NCI-H2227 (cell line): ENCODE data around the gene MORF4L1.
"Not testable (repeated sequence)": the region's sequence is repeated elsewhere in the genome, so short reads cannot be mapped to it uniquely, and the experiment has no call there.

Source experiments
- DNase-seq: peaks from one replicate; lab custom pipeline; 2025; ENCODE audit not compliant: unreplicated experiment; lab: John Stamatoyannopoulos, UW

MORF4L1 gene, protein sequence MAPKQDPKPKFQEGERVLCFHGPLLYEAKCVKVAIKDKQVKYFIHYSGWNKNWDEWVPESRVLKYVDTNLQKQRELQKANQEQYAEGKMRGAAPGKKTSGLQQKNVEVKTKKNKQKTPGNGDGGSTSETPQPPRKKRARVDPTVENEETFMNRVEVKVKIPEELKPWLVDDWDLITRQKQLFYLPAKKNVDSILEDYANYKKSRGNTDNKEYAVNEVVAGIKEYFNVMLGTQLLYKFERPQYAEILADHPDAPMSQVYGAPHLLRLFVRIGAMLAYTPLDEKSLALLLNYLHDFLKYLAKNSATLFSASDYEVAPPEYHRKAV

DNA sequence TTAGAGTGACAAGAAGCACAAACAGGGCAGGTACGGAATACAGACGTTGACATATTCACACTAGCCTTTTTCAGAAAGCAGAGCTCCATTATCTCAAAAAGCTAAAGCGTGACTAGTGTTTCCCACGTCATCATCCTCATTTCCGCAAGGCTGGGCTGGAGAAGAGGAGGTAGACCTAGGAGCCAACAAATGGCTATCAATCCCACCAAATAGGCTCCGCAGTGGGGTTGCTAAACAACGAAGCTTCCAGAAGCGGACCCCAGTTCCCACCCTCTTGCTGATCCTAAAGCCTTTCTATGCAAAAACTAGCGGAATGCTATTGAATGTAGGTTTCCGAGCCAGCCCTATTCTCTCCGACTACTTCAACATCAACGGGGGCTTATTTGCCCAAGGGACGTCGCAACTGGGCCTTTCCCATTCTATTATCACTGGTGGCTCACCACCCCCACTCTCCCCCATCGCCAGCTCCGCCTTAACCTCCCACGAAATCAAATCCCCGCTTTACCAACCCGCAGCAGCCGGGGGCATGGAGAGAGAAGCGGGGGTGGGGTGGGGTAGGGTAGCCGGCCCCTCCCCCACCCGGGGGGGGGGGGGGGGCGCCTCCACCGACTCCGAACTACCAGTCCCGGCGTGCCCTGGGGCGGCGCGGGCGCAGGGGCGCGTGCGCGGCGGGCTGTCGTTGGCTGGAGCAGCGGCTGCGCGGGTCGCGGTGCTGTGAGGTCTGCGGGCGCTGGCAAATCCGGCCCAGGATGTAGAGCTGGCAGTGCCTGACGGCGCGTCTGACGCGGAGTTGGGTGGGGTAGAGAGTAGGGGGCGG is at the start of gene MORF4L1:
MORF4L1 (plus strand) TSS at position 736 of the 817 bp plus-strand sequence. CDS start 128 bp downstream, outside the sequence.
- DNase-seq, result peak; percentile 94

DNA sequence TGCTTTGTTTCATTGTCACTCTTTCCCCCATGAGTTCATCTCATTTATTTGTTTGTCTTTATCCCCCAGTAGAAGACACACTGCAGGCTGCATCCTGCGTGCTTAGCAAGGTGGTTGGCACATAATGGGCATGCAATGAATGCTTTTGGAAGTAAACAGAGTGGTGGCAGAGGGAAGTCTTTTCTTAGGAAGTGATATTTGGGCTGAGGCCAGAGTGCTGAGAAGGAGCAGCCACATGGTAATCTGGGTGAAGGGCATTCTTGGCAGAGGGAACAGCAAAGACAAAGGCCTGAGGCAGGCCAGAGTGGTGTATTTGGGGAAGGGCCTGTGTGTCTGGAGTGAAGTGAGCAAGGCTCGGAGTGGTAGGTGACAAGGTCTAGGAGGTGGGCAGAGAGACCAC is 43.8 kb upstream of the MORF4L1 start:
- no peak for DNase-seq

DNA sequence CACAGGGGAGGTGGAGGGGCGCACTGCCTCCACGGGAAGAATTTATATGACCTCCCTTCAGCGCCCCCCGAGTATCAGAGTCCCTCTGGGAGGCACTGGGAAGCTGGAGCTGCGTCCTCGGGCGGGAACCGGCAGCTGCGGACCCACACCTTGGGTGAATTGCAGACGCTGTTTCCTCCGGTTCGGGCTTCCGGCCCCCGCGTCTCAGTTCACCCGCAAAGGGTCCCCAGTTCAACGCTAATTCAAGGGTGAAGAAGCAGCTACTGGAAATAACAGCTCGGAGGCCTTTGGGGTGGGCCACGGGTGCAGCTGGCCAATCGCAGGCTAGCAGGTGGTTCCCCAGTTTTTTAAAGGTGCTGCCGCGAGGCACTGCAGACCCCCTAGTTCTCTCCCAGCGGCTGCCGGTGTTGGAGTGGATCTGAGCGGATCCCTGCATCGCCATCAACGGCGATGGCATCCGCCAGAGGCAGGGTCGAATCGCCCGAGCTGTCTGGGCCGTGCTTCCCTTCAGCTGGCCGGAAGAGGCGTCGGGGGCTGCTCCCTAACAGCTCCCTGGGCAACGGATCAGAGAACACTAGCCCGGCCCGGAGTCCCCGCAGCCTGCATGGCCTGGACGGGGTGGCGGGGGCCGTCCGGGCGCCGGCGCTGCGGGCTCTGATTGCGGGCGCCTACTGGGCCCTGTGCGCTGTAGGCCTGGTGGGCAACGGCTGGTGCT is 42.0 kb upstream of the MORF4L1 start:
- DNase-seq, result no peak

DNA sequence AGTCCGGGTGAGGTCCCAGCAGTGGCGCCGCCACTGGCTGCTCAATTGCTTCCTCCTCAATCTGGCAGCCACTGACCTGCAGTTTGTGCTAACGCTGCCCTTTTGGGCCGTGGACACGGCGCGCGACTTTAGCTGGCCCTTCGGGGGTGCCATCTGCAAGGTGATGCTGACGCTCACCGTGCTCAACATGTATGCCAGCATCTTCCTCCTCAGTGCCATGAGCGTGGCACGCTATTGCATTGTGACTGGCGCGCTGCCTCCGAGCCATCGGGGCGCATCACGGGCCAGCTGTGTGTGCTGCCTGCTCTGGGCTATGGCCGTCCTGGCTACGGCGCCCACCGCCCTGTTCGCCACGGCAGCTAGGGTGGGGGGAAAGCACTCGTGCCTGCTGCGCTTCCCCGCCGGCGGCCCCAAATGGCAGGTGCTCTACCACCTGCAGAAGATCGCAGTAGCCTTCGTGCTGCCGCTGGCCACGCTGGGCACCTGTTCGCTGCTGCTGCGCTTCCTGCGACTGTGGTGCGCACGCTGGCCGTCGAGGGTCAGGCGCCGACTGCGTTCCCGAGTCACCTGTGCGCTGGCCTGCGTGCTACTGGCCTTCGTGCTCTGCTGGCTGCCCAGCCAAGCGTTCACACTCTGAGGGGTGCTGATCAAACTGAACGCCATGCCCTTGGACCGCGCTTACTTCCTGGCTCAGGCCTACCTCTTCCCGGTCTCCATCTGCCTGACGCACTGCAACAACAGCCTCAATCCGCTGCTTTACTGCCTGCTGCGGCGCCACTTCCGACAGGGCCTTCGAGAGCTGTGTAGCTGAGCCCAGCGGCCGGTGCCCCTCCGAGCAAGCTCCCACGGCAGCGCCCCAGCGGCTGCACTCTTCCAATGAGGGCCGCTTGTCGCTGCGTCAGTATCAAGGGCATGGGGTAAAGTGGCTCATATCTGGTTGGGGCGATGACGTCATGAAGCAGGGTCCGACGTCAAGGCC is 41.2 kb upstream of the MORF4L1 start:
- DNase-seq, result no peak

DNA sequence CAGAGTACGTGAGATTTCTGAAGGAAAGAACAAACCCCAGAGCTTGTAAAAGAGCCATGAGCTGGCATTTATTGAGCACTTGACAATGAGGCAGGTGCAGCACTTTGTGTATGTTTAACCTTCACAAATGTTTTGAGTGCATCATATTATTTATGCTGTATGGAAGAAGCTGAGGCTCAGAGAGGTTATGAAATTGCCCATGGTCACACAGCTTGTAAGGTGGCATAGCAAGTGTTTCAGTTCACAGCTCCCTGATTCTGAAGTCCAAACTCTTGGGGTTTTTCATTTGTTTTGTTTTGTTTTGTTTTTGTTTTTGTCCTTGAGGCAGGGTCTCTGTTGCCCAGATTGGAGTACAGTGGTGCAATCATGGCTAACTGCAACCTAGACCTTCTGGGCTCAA is 36.4 kb upstream of the MORF4L1 start:
- DNase-seq, result no peak

DNA sequence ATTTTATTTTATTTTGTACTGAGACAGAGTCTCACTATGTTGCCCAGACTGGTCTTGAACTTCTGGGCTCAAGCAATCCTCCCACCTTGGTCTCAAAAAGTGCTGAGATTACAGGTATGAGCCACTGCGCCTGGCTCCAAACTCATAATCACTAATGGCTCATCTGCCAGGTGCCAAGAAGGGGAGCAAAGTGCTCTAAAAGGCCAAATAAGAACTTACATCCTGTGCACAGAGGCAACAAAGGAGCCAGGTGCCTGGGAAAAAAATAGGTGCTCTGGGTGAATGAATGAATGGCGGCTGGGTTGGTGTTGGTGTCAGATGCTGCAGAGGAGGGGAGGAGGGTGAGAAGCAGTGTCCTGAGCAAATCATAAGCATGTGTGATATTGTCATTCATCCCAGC is 35.6 kb upstream of the MORF4L1 start:
- DNase-seq, result no peak

DNA sequence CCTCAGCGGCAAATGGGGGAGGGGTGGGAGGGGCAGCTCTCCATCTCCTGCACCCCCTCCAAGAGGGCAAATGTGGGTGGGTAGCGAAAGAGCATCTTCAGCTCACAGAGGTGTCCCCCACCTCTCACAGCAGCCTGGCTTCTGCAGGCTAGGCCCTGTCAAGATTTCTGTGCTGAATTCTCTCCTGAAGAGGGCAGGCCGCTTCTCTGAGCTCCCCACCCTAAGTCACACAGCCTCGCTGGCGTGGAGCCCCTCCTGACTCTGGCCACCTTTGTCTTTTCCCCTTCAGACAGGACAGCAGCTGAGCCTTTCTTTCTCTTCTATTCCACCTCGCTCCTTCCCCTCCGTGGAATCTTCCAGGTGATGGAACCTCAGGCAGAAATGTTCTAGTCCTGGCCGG is 35.1 kb upstream of the MORF4L1 start:
- DNase-seq, result no peak

DNA sequence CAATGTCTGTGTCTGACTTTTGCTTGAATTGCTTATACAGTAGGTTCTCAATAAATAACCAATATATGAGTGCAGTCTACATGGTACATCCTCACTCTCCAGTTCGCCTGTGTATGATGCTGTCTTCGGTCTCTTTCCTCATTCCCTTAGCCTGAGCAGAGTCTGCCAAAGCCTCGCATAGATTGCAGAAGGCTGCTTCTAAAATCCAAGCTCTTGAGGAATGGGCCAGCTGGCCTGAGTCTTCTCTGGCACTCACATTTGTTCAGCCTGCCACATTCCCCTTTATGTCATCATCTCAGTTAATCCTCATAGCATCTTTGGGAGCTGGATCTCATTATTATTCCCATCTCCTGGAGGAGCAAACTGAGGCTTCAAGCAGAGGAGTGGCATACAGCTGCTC is 34.2 kb upstream of the MORF4L1 start:
- DNase-seq, result no peak

DNA sequence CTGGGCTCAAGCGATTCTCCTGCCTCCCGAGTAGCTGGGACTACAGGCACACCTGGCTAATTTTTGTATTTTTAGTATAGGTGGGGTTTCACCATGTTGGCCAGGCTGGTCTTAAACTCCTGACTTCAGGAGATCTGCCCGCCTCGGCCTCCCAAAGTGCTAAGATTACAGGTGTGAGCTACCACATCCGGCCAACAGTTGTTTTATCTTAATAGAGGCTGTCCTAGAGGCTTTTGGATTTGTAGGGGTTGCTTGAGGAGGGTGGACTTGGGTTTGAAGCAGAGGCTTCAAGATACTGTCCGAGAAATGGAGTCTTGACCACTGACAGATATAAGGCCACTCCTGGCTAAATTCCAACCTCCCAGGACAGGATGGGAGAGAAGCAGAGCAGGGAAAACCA is 33.5 kb upstream of the MORF4L1 start:
- DNase-seq, result not testable (repeated sequence)

DNA sequence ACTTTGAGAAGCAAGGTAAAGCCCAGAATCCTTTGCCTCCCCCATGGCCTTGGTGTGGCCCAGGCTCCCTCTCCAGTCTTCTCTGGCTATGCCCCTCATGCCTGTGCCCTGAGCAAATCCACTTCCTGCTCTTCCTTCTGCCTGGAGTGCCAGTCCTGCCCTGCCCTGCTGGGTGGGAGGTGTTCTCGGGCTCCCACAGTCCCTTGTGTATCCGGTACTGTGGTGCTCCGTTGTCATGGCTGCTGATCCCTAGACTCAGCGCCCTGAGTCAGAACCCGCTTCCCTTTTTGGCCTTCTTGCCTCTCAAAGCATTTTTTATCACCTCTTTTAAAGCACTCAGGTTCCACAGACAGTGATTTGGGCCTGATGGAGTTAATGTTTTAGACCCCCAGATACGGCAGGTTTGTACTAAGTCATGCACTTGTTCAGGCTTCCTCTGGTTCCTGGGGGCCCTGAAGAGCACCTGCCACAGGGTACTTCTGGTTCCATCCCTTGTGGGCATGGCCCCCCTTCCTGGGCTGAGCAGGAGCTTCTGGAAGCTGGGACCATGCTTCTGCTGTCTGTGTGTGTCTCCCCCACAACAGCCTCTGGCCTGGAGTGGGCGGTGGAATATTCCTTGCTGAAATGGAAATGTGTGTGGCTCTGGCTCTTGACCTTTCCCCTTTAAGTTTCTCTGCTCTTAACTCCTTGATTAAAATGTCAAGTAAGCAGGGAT is 31.9 kb upstream of the MORF4L1 start:
- DNase-seq, result peak; percentile 73

DNA sequence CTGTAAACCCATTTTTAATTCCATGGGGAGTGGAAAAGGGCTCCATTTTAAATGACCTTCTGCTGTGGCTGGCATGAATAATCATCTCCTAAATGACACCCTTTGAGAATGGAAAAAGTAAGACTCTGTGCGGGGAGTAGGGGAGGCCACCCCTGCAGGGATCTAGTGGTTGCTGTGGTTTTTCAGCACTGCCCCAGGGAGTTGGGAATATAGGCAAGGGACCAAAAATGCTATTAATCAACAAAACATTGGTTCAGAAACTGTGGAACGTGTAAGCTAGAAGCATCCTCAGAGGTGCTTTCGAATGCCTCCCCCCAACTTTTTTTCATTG is 31.3 kb upstream of the MORF4L1 start:
- no peak for DNase-seq

DNA sequence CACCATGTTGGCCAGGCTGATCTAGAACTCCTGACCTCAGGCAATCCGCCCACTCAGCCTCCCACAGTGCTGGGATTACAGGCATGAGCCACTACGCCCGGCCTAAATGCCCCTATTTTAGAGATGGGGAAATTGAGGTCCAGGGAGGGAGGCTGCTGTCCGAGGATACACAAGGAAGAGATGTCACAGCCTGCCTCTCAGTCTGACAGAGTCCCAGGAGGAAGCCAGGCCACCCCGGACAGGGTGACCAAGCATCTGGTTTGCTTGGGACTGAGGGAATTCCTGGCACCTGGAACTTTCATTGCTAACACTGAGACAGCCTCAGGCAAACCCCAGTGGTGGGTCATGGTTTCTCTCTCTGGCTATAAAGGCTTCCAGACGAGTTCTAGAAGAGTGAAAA is 30.8 kb upstream of the MORF4L1 start:
- DNase-seq, result no peak

DNA sequence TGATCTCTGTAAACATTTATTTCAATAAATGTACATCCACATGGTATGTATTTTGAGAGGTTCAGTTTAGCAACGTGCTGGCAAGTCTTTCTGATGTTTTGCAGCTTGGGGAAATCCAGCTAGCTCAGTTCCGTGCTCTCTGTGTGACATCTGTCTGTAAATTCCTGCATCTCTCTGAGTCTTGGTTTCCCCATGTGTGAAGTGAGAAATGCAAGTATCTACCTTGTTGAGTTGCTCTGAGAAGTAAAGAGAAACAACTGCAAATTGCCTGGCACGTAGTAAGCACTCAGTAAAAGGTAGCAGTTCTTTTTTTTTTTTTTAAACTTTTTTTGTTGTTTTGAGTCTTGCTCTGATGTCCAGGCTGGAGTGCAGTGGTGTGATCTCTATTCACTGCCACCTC is 30.2 kb upstream of the MORF4L1 start:
- no peak for DNase-seq

DNA sequence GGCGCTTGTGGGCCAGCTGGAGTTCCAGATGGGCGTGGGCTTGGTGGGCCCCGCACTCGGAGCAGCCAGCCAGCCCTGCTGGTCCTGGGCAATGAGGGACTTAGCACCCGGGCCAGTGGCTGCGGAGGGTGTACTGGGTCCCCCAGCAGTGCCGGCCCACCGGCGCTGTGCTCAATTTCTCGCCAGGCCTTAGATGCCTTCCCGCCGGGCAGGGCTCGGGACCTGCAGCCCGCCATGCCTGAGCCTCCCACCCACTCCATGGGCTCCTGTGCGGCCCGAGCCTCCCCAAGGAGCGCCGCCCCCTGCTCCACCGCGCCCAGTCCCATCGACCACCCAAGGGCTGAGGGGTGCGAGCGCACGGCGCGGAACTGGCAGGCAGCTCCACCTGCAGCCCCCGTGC is 25.8 kb upstream of the MORF4L1 start:
- not testable (repeated sequence) for DNase-seq

DNA sequence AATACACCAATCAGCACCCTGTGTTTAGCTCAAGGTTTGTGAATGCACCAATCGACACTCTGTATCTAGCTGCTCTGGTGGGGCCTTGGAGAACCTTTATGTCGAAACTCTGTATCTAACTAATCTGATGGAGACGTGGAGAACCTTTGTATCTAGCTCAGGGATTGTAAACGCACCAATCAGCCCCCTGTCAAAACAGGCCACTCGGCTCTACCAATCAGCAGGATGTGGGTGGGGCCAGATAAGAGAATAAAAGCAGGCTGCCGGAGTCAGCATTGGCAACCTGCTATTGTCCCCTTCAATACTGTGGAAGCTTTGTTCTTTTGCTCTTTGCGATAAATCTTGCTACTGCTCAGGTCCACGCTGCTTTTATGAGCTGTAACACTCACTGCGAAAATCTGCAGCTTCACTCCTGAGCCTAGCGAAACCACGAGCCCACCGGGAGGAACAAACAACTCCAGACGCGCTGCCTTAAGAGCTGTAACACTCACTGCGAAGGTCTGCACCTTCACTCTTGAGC is 25.2 kb upstream of the MORF4L1 start:
- not testable (repeated sequence) for DNase-seq

DNA sequence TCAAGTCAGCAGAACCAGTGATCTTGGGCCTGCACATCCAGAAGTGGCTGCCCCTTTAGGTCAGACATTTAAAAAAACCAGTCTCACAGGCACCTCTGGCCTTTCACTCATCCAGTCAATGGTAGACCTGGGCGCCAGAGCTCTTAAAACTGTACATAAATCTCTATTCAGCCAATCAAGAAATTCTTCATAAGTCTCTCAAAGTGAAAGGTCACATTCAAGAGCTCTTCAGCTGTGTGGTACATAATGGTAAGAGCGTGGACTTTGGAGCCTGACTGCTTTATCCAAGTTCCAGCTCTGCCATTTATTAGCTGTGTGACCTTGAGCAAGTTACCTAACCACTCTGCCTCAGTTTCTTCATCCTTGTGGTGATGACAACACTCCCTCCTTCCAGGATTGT is 22.3 kb upstream of the MORF4L1 start:
- peak; percentile 9 for DNase-seq

DNA sequence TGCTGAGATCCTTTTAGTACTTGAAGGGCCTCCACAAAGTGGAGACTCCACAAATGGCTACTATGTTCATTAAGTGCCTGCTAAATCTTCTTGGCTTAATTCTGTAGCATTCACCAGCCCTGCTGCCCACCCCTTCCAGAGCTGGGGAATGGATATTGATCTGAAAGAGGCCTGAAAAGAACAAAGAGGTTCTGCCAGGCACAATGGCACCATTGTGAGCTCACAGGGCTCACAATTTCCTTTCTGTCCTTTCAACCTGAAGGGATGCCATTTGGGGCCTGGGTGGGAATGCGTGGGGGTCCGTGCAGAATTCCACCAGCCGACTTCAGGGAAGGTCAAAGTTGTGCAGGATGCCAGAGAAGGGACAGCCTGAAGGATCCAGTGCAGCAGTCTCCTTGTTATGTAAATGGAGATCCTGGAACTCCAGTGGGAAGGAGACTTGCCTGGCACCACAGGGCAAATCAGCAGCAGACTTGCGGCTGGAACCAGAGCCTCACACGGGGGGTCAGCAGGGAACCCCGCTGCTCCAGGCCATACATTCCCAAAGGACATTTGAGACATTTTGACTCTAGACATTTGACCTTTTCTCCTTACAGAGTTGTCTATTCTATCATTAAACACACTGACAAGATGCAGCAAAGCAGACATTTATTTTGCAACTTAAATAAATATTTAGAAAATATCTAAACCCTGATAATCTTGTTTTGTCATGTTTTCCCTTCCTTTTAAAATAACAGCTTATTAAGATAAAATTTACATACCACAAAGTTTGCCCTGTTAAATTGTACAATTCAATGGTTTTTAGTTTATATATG is 21.5 kb upstream of the MORF4L1 start:
- no peak for DNase-seq

DNA sequence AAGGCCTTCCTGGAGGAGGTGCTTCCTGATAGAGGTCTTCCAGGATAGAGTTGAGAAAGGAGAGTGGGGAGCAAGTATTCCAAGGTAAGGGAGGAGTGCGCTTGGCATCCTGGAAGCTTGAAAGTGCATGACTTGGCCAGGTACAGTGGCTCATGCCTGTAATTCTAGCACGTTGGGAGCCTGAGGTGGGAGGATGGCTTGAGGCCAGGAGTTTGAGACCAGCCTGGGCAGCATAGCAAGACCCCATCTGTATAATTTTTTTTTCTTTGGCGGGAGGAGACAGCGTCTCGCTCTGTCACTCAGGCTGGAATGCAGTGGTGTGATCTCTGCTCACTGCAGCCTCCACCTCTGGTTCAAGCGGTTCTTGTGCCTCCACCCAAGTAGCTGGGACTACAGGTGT is 19.2 kb upstream of the MORF4L1 start:
- DNase-seq, result no peak

DNA sequence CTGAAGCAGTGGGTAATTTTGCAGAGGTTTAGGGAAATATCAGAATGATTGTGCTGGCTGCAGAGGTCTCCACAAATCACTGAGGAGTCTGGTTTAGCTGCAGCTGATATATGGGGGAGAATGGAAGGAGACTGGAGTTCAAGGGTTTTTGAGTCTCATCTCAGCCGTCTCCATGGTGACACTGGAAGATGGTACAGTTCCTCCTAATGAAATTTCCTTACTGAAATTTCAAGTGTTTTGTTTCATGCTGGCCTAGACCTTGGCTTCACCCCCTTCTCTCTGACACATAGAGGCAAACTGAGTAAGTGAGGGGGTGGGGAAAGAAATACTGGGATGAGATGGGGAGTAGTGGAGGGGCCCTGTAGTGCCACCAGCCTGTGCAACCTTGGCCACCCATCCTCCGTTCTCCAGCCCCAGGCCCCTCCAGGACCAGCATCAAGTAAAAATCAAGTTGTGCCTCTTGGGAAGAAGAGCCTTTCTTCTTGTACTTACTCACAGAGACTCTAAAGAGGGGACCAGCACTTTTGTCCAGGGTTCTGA is 17.8 kb upstream of the MORF4L1 start:
- DNase-seq, result no peak
